Transverse colon (tissue), 4 donors: ENCODE data around the gene ST6GAL2. TPM values are rescaled to one million over a fixed set of nuclear protein-coding genes. Genes with fewer than 3 reads are reported as not detected.

Source experiments
- DNase-seq: peaks from one replicate; pipeline ENCODE4 v3.0.0-alpha.2; 2019
- H3K27ac ChIP-seq, 4 donors: fragments of 200-600 bp; sonication (generic); 2 replicates each; pipeline ENCODE4 v1.5.1; 2016 to 2018; ENCODE audit warnings: inconsistent platforms in 4 of 4
- H3K27me3 ChIP-seq: fragments of 200-600 bp; sonication (generic); 2 replicates; pipeline ENCODE4 v1.5.1; 2017; ENCODE audit warnings: inconsistent platforms
- H3K36me3 ChIP-seq, 4 donors: fragments of 200-600 bp; sonication (generic); 2 replicates each; pipeline ENCODE4 v1.5.1; 2017 to 2019; ENCODE audit warnings: inconsistent platforms in 4 of 4
- H3K4me1 ChIP-seq, 4 donors: fragments of 200-600 bp; sonication (generic); 2 replicates each; pipeline ENCODE4 v1.5.1; 2017 to 2020; ENCODE audit warnings: inconsistent platforms in 4 of 4
- H3K4me3 ChIP-seq, 4 donors: fragments of 200-600 bp; sonication (generic); 1 replicate in 1 of 4; 2 replicates in 3 of 4; pipeline versions ENCODE4 v1.5.1 to v1.6.1; 2017 to 2019; ENCODE audit warnings: inconsistent platforms in 4 of 4
- H3K9me3 ChIP-seq, 2 donors: fragments of 200-600 bp; sonication (generic); 2 replicates each; pipeline ENCODE4 v1.5.1; 2017 to 2019; ENCODE audit warnings: inconsistent platforms in 2 of 2
- CTCF ChIP-seq, 5 experiments: fragments of 200-600 bp in 3 of 5; fragments of 450-650 bp in 2 of 5; sonication (generic) in 3 of 5; IDR thresholded peaks; 1 replicate in 2 of 5; 2 replicates in 3 of 5; pipeline ENCODE4 v1.5.1; 2016 to 2017; ENCODE audit warnings: antibody characterized with exemption in 5 of 5, inconsistent platforms in 3 of 5, mild to moderate bottlenecking in 2 of 5, moderate library complexity in 1 of 5
- EP300 ChIP-seq: sonication (generic); formaldehyde crosslinking; IDR thresholded peaks from one replicate; pipeline ENCODE4 v1.6.1; 2017; ENCODE audit warnings: antibody characterized with exemption, low read depth
- POLR2A ChIP-seq: fragments of 450-650 bp; IDR thresholded peaks from one replicate; pipeline ENCODE4 v1.6.1; 2016; ENCODE audit warnings: antibody characterized with exemption, mild to moderate bottlenecking, moderate library complexity
- POLR2AphosphoS5 ChIP-seq, 3 donors: sonication (generic); formaldehyde crosslinking; IDR thresholded peaks; one replicate each; pipeline ENCODE4 v1.6.1; 2016; ENCODE audit warnings: antibody characterized with exemption in 3 of 3
- WGBS, 2 donors: methylation state at CpG; one replicate each; pipeline ENCODE4 v1.1.5; 2018; ENCODE audit warnings: low coverage in 1 of 2; 5-methylcytosine and 5-hydroxymethylcytosine counted together
- in situ Hi-C, 4 donors: fragments of 200-750 bp; cut with MboI; loops; one replicate each; pipeline versions ENCODE4 v1.15.0 to v1.15.1; 2017; ENCODE audit warnings: low sequenced_read_pairs in 3 of 4, low pct_ligation_motif_present in 1 of 4, low pct_unique_long_range_greater_than_20kb in 1 of 4
- intact Hi-C: fragments of 100-400 bp; cut with DNase I; formaldehyde crosslinking; loops from one replicate; pipeline ENCODE4 v1.15.1; 2023; ENCODE audit warnings: low total_unique reads
- total RNA-seq, 4 donors: library from RNA; depleted of rRNA; stranded (reverse); fragments of >200 nt; gene quantifications; one replicate each; pipeline ENCODE4 v1.1.0, GENCODE V29; 2016

The ST6GAL2 gene
- total RNA-seq, 4 donors from 2014 or later, result 0.16 to 2.0 (median 0.51) TPM

GRCh38 chr2:106892048-106892447 lies 6.1 kb upstream of the ST6GAL2 start:
- Histone ChIP-seq H3K4me3 (no peak overlapping the region), H3K36me3 (no peaks in the 10 kb centered on the region), H3K27me3 (peaks cover 21% of the 10 kb centered on the region), H3K27ac (no peak overlapping the region), H3K9me3 (no peaks in the 10 kb centered on the region), H3K4me1 (peaks cover 0 to 6% (median 3%) of the 10 kb centered on the region in 4 donors)
- 72 to 73% methylated on average over 1 to 2 of the region's 2 CpGs for WGBS, 2 donors
- in situ Hi-C loops (no loop called here), intact Hi-C loops (no loop called here)
- TF ChIP-seq CTCF (IDR thresholded peaks at IDR 0.05) (no peak), POLR2A (no peak), EP300 (no peak), POLR2AphosphoS5 (IDR thresholded peaks at IDR 0.05) (no peak)
- no peak for DNase-seq

GRCh38 chr2:106890606-106891005 lies 4.6 kb upstream of the ST6GAL2 start:
- no peak for DNase-seq
- no peak for TF ChIP-seq CTCF (IDR thresholded peaks at IDR 0.05)
- no peak for TF ChIP-seq EP300
- TF ChIP-seq POLR2AphosphoS5 (IDR thresholded peaks at IDR 0.05), result no peak
- no peak for TF ChIP-seq POLR2A
- 25 to 35% methylated on average over 5 of the region's 5 CpGs for WGBS, 2 donors
- in situ Hi-C loops (no loop called here), intact Hi-C loops (no loop called here)
- Histone ChIP-seq H3K4me3 (no peak overlapping the region), H3K27me3 (peaks cover 35% of the 10 kb centered on the region), H3K4me1 (peaks cover 0 to 15% (median 7%) of the 10 kb centered on the region in 4 donors), H3K27ac (no peak overlapping the region), H3K36me3 (no peaks in the 10 kb centered on the region), H3K9me3 (no peaks in the 10 kb centered on the region)

- Histone ChIP-seq H3K9me3 (no peaks in the 10 kb centered on the region), H3K4me1 (peaks cover 0 to 18% (median 7%) of the 10 kb centered on the region in 4 donors), H3K36me3 (no peaks in the 10 kb centered on the region), H3K4me3 (peak overlapping the region; percentile 5 to 50 (median 41)), H3K27me3 (peaks cover 52% of the 10 kb centered on the region), H3K27ac (peak overlapping the region in 2 of 4 donors; percentile 15 to 39)
- 0 to 10% methylated on average over 9 to 67 of the region's 71 CpGs for WGBS, 2 donors
- TF ChIP-seq POLR2A (no peak), EP300 (no peak), CTCF (IDR thresholded peaks at IDR 0.05) (no peak), POLR2AphosphoS5 (IDR thresholded peaks at IDR 0.05) (no peak)
- intact Hi-C loops, result no loop called here
- in situ Hi-C loops, result no loop called here
- DNase-seq, result peak; percentile 32
Observed at GRCh38 chr2:106886916-106887758, 1.2 kb upstream of the ST6GAL2 start.

- DNase-seq, result no peak
Observed at GRCh38 chr2:106885329-106885728, 638 bp downstream of the ST6GAL2 start.

More at GRCh38 chr2:106885329-106885728, 638 bp downstream of the ST6GAL2 start:
- in situ Hi-C loops, result no loop called here
- 5% methylated on average over 10 of the region's 10 CpGs for WGBS, 2 donors
- no peak overlapping the region for H3K27ac ChIP-seq
- H3K4me1 ChIP-seq, result peaks cover 0 to 18% (median 7%) of the 10 kb centered on the region in 4 donors
- TF ChIP-seq POLR2AphosphoS5 (IDR thresholded peaks at IDR 0.05), result no peak
- H3K36me3 ChIP-seq, result no peaks in the 10 kb centered on the region
- no peaks in the 10 kb centered on the region for H3K9me3 ChIP-seq
- intact Hi-C loops, result no loop called here
- peak overlapping the region in 2 of 4 donors; percentile 49 to 50 for H3K4me3 ChIP-seq
- H3K27me3 ChIP-seq, result peaks cover 51% of the 10 kb centered on the region
